ENCODE results near the gene CNN1. TPM values are rescaled to one million over a fixed set of nuclear protein-coding genes. Genes with fewer than 3 reads are reported as not detected.

The CNN1 gene
- total and polyA plus RNA-seq, 9 of the 15 experiments (the other 6 are each of a cell fraction or from before 2014, with no cell fraction given): 0.23 to 10.6 (median 5.2) TPM

DNA sequence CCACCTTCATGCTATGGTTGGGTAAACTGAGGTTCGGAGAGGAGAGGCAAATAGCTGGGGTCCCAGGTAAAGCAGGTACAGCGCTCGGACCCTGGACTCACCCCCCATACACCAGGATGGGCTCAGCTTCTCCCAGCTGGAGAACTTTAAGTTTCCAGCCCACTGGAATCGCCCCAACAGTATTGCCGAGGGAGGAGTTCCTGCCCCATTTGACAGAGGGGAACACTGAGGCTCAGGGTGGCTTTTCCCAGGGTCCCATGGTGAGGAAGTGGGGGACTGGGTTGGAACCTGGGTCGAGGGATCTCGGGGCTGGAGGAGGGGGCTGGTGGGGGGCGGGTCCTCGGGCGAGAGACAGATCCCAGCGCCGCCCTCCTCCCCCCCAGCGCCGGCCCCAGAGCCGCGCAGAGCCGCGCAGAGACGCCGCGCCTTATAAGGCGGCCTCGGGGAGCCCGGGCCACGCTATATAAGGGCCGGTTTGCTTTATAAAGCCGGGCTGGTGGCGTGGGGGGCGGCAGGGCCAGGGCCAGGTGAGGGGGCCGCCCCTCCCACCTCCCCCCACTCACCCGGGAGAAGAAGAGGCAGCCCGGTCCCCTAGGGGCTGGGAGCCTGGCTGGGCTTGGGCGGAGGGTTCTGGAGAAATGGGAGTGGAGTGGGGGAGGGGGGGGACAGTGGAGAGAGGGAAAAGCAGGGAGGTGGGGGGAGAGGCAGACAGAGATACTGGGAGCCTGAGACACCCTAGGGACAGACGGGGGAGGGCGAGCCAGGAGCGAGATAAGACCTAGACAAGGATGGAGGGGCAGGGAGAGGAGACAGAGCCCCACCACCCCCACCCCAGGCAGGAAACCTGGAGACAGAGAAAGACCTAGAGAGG lies 1.1 kb downstream of the CNN1 start (continued):
- TF ChIP-seq FOXJ3 (CRISPR knock-in tag; IDR thresholded peaks at IDR 0.05): no peak
- TF ChIP-seq MNT (conservative IDR thresholded peaks at IDR 0.05): 0 out of 4 replicates have a peak, but pooled peaks of 1 of the 2 experiments have one; percentile 44
- no peak for TF ChIP-seq PCBP2 (IDR thresholded peaks at IDR 0.05; ENCODE audit: low read depth, low read length, poor library complexity, severe bottlenecking)
- no peak for TF ChIP-seq HDAC6 (IDR thresholded peaks at IDR 0.05; ENCODE audit: low read depth, low read length)
- TF ChIP-seq, protein P1, sequence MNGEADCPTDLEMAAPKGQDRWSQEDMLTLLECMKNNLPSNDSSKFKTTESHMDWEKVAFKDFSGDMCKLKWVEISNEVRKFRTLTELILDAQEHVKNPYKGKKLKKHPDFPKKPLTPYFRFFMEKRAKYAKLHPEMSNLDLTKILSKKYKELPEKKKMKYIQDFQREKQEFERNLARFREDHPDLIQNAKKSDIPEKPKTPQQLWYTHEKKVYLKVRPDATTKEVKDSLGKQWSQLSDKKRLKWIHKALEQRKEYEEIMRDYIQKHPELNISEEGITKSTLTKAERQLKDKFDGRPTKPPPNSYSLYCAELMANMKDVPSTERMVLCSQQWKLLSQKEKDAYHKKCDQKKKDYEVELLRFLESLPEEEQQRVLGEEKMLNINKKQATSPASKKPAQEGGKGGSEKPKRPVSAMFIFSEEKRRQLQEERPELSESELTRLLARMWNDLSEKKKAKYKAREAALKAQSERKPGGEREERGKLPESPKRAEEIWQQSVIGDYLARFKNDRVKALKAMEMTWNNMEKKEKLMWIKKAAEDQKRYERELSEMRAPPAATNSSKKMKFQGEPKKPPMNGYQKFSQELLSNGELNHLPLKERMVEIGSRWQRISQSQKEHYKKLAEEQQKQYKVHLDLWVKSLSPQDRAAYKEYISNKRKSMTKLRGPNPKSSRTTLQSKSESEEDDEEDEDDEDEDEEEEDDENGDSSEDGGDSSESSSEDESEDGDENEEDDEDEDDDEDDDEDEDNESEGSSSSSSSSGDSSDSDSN (IDR thresholded peaks at IDR 0.05; ENCODE audit: borderline replicate concordance in 1 of 2, low read depth in 2 of 2, low read length in 2 of 2): peak in 1 of 2 experiments; percentile 61; a peak in 1 of 4 replicates
- TF ChIP-seq RBBP5 (IDR thresholded peaks at IDR 0.05; ENCODE audit: borderline replicate concordance, insufficient read depth, low read length, poor library complexity, severe bottlenecking): no peak
- no peak for TF ChIP-seq TAF7 (tag; IDR thresholded peaks at IDR 0.05)
- TF ChIP-seq CREBBP (IDR thresholded peaks at IDR 0.05; ENCODE audit: low read depth, low read length): no peak
- TF ChIP-seq TFAP4 (CRISPR knock-in tag; IDR thresholded peaks at IDR 0.05; ENCODE audit: borderline replicate concordance): peak; percentile 34; the same call in 1 of the 2 replicates
- no peak for TF ChIP-seq FOSL1 (tag; conservative IDR thresholded peaks at IDR 0.05)
- TF ChIP-seq MIER1 (IDR thresholded peaks at IDR 0.05; ENCODE audit: low read depth): no peak
- TF ChIP-seq ZNF212 (CRISPR knock-in tag; IDR thresholded peaks at IDR 0.05): no peak
- TF ChIP-seq HMBOX1 (IDR thresholded peaks at IDR 0.05): no peak
- TF ChIP-seq BCOR (IDR thresholded peaks at IDR 0.05): peak; percentile 80
- no peak for TF ChIP-seq GABPA (tag; conservative IDR thresholded peaks at IDR 0.05; ENCODE audit: low read depth)
- TF ChIP-seq BRF1 (IDR thresholded peaks at IDR 0.05; ENCODE audit: borderline replicate concordance, extremely low read depth, insufficient read length): no peak
